OCI-LY3 (cell line): ENCODE data around the gene ST7.

Source experiments
- H2AFZ ChIP-seq: fragments of 200-600, 300-600 bp; shearing (Covaris generic); 2 replicates; pipeline ENCODE4 v1.6.0; 2014; ENCODE audit warnings: antibody characterized with exemption, low read depth, low read length
- H3K27ac ChIP-seq: fragments of 200-600, 300-600 bp; sonication (generic); 2 replicates; pipeline ENCODE4 v1.5.1; 2014; ENCODE audit warnings: mild to moderate bottlenecking, low read length, moderate library complexity, mixed read lengths
- H3K27me3 ChIP-seq: fragments of 200-600, 300-600 bp; sonication (generic); 2 replicates; pipeline ENCODE4 v1.6.1; 2014; ENCODE audit warnings: low read depth, low read length, mixed read lengths
- H3K36me3 ChIP-seq: fragments of 200-600, 300-600 bp; sonication (generic); replicated peaks from 2 replicates; pipeline ENCODE3; 2014; ENCODE audit warnings: low read depth, low read length, mixed read lengths
- H3K4me1 ChIP-seq: fragments of 300-600, 200-600 bp; sonication (generic); 2 replicates; pipeline ENCODE4 v1.6.1; 2014; ENCODE audit warnings: low read length, mixed read lengths
- H3K4me2 ChIP-seq: fragments of 200-600, 300-600 bp; sonication (generic); 2 replicates; pipeline ENCODE4 v1.6.1; 2014; ENCODE audit warnings: low read length, mixed read lengths
- H3K4me3 ChIP-seq: fragments of 300-600, 200-600 bp; sonication (generic); 2 replicates; pipeline ENCODE4 v1.5.1; 2014; ENCODE audit warnings: antibody characterized with exemption, mild to moderate bottlenecking, low read length, moderate library complexity
- H3K79me2 ChIP-seq: fragments of 300-600, 200-600 bp; shearing (Covaris generic); 2 replicates; pipeline ENCODE4 v1.6.1; 2014; ENCODE audit warnings: mild to moderate bottlenecking, low read length, mixed read lengths
- H3K9ac ChIP-seq: fragments of 300-600, 200-600 bp; shearing (Covaris generic); 2 replicates; pipeline ENCODE4 v1.6.0; 2014; ENCODE audit warnings: mild to moderate bottlenecking, low read length, moderate library complexity
- H3K9me3 ChIP-seq: fragments of 200-600, 300-600 bp; shearing (Covaris generic); 2 replicates; pipeline ENCODE4 v1.6.1; 2014; ENCODE audit warnings: low read length, mixed read lengths; ENCODE audit not compliant: insufficient read depth
- H4K20me1 ChIP-seq: fragments of 200-600, 300-600 bp; sonication (generic); 2 replicates; pipeline ENCODE4 v1.6.1; 2016; ENCODE audit warnings: low read length, mixed read lengths; ENCODE audit not compliant: insufficient read depth
- CTCF ChIP-seq: fragments of 200-600, 300-600 bp; sonication (generic); IDR thresholded peaks from 2 replicates; pipeline ENCODE4 v1.5.1; 2014; ENCODE audit warnings: antibody characterized with exemption, low read length, low read depth
- EZH2phosphoT487 ChIP-seq: fragments of 200-600 bp; shearing (Covaris generic); IDR thresholded peaks from 2 replicates; pipeline ENCODE4 v1.6.1; 2018; ENCODE audit warnings: antibody characterized with exemption, mixed run types, low read depth

ST7 gene

GRCh38 chr7:117183729-117184128 lies 230.4 kb downstream of the ST7 start:
- Histone ChIP-seq H3K27me3 (no peaks in the 10 kb centered on the region), H3K9me3 (no peaks in the 10 kb centered on the region), H2AFZ (no peak overlapping the region), H3K4me1 (no peaks in the 10 kb centered on the region), H4K20me1 (no peaks in the 10 kb centered on the region; the same call in 1 of the 2 replicates), H3K27ac (no peak overlapping the region), H3K79me2 (no peaks in the 10 kb centered on the region), H3K4me3 (no peak overlapping the region), H3K9ac (no peak overlapping the region), H3K36me3 (peaks cover 16% of the 10 kb centered on the region), H3K4me2 (no peak overlapping the region)
- no peak for TF ChIP-seq CTCF
- no peak for TF ChIP-seq EZH2phosphoT487

- no peak overlapping the region for H3K9ac ChIP-seq
- H3K4me1 ChIP-seq = no peaks in the 10 kb centered on the region
- no peak overlapping the region for H2AFZ ChIP-seq
- no peaks in the 10 kb centered on the region for H3K79me2 ChIP-seq
- H3K4me2 ChIP-seq = no peak overlapping the region
- no peaks in the 10 kb centered on the region for H3K9me3 ChIP-seq
- no peak overlapping the region for H3K4me3 ChIP-seq
- no peak overlapping the region for H3K27ac ChIP-seq
- H4K20me1 ChIP-seq = no peaks in the 10 kb centered on the region; the same call in 1 of the 2 replicates
- peaks cover 16% of the 10 kb centered on the region for H3K36me3 ChIP-seq
- no peaks in the 10 kb centered on the region for H3K27me3 ChIP-seq
- TF ChIP-seq EZH2phosphoT487 (no peak), CTCF (no peak)
These were observed 231.1 kb downstream of the ST7 start for GRCh38 chr7:117184367-117184766.

- no peak overlapping the region for H3K4me2 ChIP-seq
- H3K27ac ChIP-seq = no peak overlapping the region
- H3K4me1 ChIP-seq = no peaks in the 10 kb centered on the region
- no peak overlapping the region for H2AFZ ChIP-seq
- no peaks in the 10 kb centered on the region for H3K9me3 ChIP-seq
- H3K79me2 ChIP-seq = no peaks in the 10 kb centered on the region
- no peaks in the 10 kb centered on the region; the same call in 1 of the 2 replicates for H4K20me1 ChIP-seq
- no peak overlapping the region for H3K4me3 ChIP-seq
- TF ChIP-seq EZH2phosphoT487 = no peak
- TF ChIP-seq CTCF = no peak
- H3K27me3 ChIP-seq = no peaks in the 10 kb centered on the region
- H3K36me3 ChIP-seq = peaks cover 21% of the 10 kb centered on the region
- no peak overlapping the region for H3K9ac ChIP-seq
These were observed 231.8 kb downstream of the ST7 start for GRCh38 chr7:117185124-117185523.

- Histone ChIP-seq H3K27ac (no peak overlapping the region), H3K9ac (no peak overlapping the region), H3K9me3 (no peaks in the 10 kb centered on the region), H2AFZ (no peak overlapping the region), H3K4me2 (no peak overlapping the region), H3K36me3 (peaks cover 32% of the 10 kb centered on the region), H3K4me1 (no peaks in the 10 kb centered on the region), H3K27me3 (no peaks in the 10 kb centered on the region), H3K79me2 (no peaks in the 10 kb centered on the region), H4K20me1 (no peaks in the 10 kb centered on the region; the same call in 1 of the 2 replicates), H3K4me3 (no peak overlapping the region)
- no peak for TF ChIP-seq EZH2phosphoT487
- no peak for TF ChIP-seq CTCF
These were observed 233.1 kb downstream of the ST7 start for GRCh38 chr7:117186218-117187010.
